ENCODE data around the gene ATPAF1.

- TF ChIP-seq CTCF (IDR thresholded peaks at IDR 0.05; ENCODE audit: insufficient read depth, low read depth, low read length) (no peak), EZH2 (IDR thresholded peaks at IDR 0.05; ENCODE audit: insufficient read depth, low read length) (no peak)
Observed at GRCh38 chr1:46599059-46599970, 68.8 kb downstream of the ATPAF1 start.
